MM.1S (cell line): Measurements from ENCODE around the gene TXK.

Source experiments
- CTCF ChIP-seq: fragments of 300-600 bp; sonication (generic); IDR thresholded peaks from 2 replicates; pipeline ENCODE4 v1.5.1; 2016; ENCODE audit warnings: antibody characterized with exemption, low read length, mixed read lengths
- EZH2 ChIP-seq: fragments of 300-600 bp; sonication (generic); optimal IDR thresholded peaks from 2 replicates; pipeline ENCODE3; 2017; ENCODE audit warnings: low read depth, mild to moderate bottlenecking, antibody characterized with exemption, low read length, mixed read lengths

- TF ChIP-seq CTCF = no peak
- TF ChIP-seq EZH2 = no peak
Observed at GRCh38 chr4:48175806-48176205, 41.8 kb upstream of the TXK start.
